Astrocyte of the spinal cord (primary cell): ENCODE data around the gene GRK3.
A peak's percentile ranks its signal among the peaks of the same experiment; 100 is the strongest.

Experiments
- DNase-seq: peaks from one replicate; pipeline ENCODE4 v3.0.0; 2011; ENCODE audit warnings: low read depth, low spot score
- H3K4me3 ChIP-seq: 2 replicates; pipeline ENCODE4 v1.5.1; 2011; ENCODE audit warnings: low read depth, mild to moderate bottlenecking, low read length, moderate library complexity
- in situ Hi-C: cut with HindIII; loops from 2 replicates; pipeline ENCODE4 v1.10.0; 2017; ENCODE audit warnings: low sequenced_read_pairs
- TF ChIP-seq, protein P1 (sequence below): IDR thresholded peaks from 2 replicates; pipeline ENCODE4 v1.5.1; 2012; ENCODE audit warnings: low read depth, mild to moderate bottlenecking, low read length, inconsistent platforms

Gene GRK3

DNA sequence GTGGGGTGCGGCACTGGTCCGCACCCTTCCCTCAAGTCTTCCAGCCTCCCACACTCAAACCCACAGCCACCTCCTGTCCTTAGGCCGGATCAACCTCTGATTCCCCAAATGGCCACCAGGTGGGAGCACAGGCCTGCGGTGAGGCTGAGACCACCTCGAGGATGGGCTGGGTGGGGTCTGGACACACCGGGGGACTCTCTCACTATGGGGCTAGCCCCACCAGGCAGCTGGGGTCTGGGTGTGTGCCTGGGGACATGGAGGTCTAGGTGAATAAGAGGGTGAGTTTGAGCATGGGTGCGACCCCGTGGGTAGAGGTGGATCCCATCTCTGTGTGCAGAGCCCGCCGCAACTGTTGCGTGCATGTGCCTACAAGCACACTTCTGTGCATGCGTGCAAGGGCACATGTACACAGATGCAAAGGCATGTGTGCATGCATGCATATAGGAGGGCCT, 210.1 kb downstream of the GRK3 start:
- TF ChIP-seq, protein P1, sequence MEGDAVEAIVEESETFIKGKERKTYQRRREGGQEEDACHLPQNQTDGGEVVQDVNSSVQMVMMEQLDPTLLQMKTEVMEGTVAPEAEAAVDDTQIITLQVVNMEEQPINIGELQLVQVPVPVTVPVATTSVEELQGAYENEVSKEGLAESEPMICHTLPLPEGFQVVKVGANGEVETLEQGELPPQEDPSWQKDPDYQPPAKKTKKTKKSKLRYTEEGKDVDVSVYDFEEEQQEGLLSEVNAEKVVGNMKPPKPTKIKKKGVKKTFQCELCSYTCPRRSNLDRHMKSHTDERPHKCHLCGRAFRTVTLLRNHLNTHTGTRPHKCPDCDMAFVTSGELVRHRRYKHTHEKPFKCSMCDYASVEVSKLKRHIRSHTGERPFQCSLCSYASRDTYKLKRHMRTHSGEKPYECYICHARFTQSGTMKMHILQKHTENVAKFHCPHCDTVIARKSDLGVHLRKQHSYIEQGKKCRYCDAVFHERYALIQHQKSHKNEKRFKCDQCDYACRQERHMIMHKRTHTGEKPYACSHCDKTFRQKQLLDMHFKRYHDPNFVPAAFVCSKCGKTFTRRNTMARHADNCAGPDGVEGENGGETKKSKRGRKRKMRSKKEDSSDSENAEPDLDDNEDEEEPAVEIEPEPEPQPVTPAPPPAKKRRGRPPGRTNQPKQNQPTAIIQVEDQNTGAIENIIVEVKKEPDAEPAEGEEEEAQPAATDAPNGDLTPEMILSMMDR = peak; percentile 57
- H3K4me3 ChIP-seq = no peak overlapping the region
- in situ Hi-C loops = no loop called here
- DNase-seq = no peak

DNA sequence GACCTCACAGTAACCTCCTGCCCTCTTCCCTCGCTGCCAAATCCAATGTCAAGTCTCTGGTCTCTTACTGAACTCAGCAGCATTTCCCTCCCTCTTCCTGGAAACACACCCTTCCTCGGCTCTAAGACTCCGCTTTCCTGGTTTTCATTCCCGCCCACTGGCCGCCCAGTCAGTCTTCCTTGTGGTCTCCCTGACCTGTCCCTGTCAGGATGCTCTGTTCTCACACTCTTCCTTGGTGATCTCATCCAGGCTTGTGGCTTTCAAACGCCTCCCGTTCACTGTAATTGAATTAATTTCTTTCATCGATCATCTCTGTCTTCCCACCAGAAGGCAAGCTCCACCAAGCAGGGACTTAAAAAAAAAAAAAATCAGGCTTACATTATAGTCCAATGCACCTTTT, 211.1 kb downstream of the GRK3 start:
- peak; percentile 20 for DNase-seq
- in situ Hi-C loops = no loop called here

DNA sequence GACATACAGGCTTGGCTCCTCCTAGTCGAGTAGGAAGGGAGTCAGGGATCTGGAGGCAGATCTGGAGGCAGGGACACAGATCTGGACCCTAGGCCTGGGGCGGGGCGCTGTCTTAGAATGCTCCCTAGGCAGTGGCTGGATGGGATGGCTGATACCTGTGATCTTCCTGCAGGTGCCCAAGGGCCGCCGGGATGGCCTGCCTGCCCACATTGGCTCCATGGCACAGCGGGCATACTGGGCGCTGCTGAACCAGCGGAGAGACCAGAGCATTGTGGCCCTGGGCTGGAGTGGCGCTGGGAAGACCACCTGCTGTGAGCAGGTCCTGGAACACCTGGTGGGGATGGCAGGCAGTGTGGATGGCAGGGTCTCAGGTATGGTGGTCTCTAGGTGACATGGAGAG, 212.9 kb downstream of the GRK3 start:
- in situ Hi-C loops = no loop called here
- DNase-seq = no peak
- TF ChIP-seq, protein P1 = no peak
- H3K4me3 ChIP-seq = no peak overlapping the region

More for the DNA sequence above, 211.1 kb downstream of the GRK3 start:
- TF ChIP-seq, protein P1 = no peak
- H3K4me3 ChIP-seq = no peak overlapping the region

DNA sequence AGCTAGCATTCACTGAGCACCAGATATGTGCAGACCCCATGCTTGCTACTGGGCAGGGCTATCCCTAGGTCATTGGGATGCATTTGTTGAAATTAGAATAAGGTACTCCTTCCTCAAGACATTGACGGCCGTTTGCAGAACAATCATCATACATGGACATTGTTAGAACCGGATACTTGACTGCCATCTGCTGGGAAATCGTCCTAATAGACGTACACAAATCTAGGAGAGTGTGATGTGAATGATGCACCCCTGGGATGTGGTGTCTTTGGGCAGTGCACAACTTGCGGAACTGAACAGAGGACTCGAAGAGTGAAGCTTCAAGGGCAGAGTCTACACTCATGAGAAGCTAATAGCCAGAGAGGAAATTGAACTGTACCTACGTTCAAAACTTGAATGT, 213.4 kb downstream of the GRK3 start:
- in situ Hi-C loops = no loop called here
- no peak overlapping the region for H3K4me3 ChIP-seq
- TF ChIP-seq, protein P1 = peak; percentile 31
- DNase-seq = peak; percentile 28
